ENCODE results near the gene ZNF653.
"Not testable (repeated sequence)": the region's sequence is repeated elsewhere in the genome, so short reads cannot be mapped to it uniquely, and the experiment has no call there.

The ZNF653 gene

DNA sequence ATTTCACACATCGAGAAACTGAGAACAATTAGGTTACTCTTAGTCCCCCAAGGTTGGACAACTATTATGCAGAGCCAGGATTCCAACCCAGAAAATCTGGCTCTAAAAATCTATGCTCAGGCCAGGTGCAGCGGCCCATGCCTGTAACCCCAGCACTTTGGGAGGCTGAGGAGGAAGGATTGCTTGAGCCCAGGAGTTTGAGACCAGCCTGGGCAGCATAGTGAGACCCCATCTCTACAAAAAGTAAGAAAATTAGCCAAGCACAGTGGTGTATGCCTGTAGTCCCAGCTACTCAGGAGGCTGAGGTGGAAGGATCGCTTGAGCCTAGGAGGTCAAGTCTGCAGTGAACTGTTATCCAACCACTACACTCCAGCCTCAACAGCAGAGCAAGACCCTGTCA, 72.1 kb downstream of the ZNF653 start:
- not testable (repeated sequence) for DNase-seq (ENCODE audit: low read depth in 2 of 2)

All from stimulated activated CD8-positive, alpha-beta memory T cell treated with anti-CD3 and anti-CD28 coated beads, Interleukin-15, amount 100 ng/mL, for 48 hours (primary cell).